ENCODE results near the gene SMAD3. TPM values are rescaled to one million over a fixed set of nuclear protein-coding genes. Genes with fewer than 3 reads are reported as not detected.

Gene SMAD3
- polyA plus RNA-seq, 1 experiment, result 59.4 TPM

DNA sequence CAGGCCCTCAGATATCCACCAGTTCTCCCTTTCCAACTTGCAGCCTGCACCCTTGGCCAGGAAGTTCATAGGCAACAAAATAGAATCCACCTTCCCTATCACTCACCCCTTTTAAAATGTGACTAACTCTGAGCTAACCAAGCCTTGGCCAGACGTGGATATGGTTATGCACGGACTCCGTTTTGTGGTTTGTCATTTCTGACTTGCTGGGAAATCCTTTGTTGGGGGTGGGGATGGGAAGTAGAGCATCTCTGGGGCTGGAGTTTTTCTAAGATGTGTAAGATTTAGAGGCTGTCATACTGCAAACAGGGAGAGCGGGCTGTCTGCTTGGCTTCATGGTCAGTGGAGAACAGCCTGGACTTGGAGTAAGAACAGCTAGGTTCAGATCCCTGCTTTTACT is 62.6 kb downstream of the SMAD3 start:
- no peak for TF ChIP-seq CTCF (IDR thresholded peaks at IDR 0.05; ENCODE audit: insufficient read depth, low read depth, low read length)
- ChIA-PET CTCF (no interaction called here), POLR2A (no interaction called here)
- Histone ChIP-seq H3K4me3 (ENCODE audit: low read depth, low read length) (no peak overlapping the region), H3K36me3 (ENCODE audit: control insufficient read depth, insufficient read depth, low read length) (peaks cover 4% of the 10 kb centered on the region), H3K27me3 (ENCODE audit: control insufficient read depth, insufficient read depth, low read length) (no peaks in the 10 kb centered on the region)
- peak; percentile 91 for DNase-seq (ENCODE audit: low read depth)

- POLR2A ChIA-PET, result no interaction called here
- H3K27me3 ChIP-seq (ENCODE audit: control insufficient read depth, insufficient read depth, low read length), result no peaks in the 10 kb centered on the region
- DNase-seq (ENCODE audit: low read depth), result no peak
- H3K4me3 ChIP-seq (ENCODE audit: low read depth, low read length), result no peak overlapping the region
- no peak for TF ChIP-seq CTCF (IDR thresholded peaks at IDR 0.05; ENCODE audit: insufficient read depth, low read depth, low read length)
- CTCF ChIA-PET, result interaction anchor here (0.7 to 1.0 kb wide), 2 partner anchors 9 to 12 kb away, joined by 3 read pairs; no protein-coding TSS in a partner anchor
- peaks cover 4% of the 10 kb centered on the region for H3K36me3 ChIP-seq (ENCODE audit: control insufficient read depth, insufficient read depth, low read length)
These were observed 64.8 kb downstream of the SMAD3 start for GRCh38 chr15:67130166-67130565.

GRCh38 chr15:67130673-67131601 is 65.5 kb downstream of the SMAD3 start:
- Histone ChIP-seq H3K36me3 (ENCODE audit: control insufficient read depth, insufficient read depth, low read length) (peaks cover 4% of the 10 kb centered on the region), H3K4me3 (ENCODE audit: low read depth, low read length) (no peak overlapping the region), H3K27me3 (ENCODE audit: control insufficient read depth, insufficient read depth, low read length) (no peaks in the 10 kb centered on the region)
- no peak for DNase-seq (ENCODE audit: low read depth)
- POLR2A ChIA-PET, result no interaction called here
- CTCF ChIA-PET, result interaction anchor here (0.7 to 1.0 kb wide), 2 partner anchors 9 to 104 kb away, joined by 3 read pairs; no protein-coding TSS in a partner anchor
- no peak for TF ChIP-seq CTCF (IDR thresholded peaks at IDR 0.05; ENCODE audit: insufficient read depth, low read depth, low read length)

DNA sequence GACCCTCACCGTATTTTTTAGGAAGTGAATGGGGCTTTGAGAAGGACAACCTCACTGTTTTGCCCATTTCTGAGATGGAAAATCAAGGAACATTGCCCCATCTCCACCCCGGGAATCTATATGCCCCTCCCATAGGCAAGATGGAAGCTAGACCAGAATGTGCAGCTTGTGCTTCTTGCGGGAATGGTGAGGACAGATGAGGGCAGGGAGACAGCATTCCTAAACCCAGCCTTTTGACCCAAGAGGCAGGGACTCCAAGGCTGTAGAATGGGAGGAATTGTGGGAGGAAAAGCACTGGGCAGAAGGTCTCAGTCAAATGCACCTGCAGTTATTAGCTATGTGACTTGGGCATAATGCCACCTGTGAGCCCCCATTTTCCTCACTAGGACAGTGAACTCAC is 66.9 kb downstream of the SMAD3 start:
- CTCF ChIA-PET, result no interaction called here

More for the DNA sequence above, 66.9 kb downstream of the SMAD3 start:
- Histone ChIP-seq H3K36me3 (ENCODE audit: control insufficient read depth, insufficient read depth, low read length) (peaks cover 4% of the 10 kb centered on the region), H3K4me3 (ENCODE audit: low read depth, low read length) (no peak overlapping the region), H3K27me3 (ENCODE audit: control insufficient read depth, insufficient read depth, low read length) (no peaks in the 10 kb centered on the region)
- no peak for TF ChIP-seq CTCF (IDR thresholded peaks at IDR 0.05; ENCODE audit: insufficient read depth, low read depth, low read length)
- DNase-seq (ENCODE audit: low read depth), result no peak
- POLR2A ChIA-PET, result no interaction called here

Data from BJ (cell line).